GM18868 (cell line): ENCODE results near the gene LIMK2.

Source experiments
- ATAC-seq: cut with Tn5 transposase; IDR thresholded peaks from one replicate; pipeline ENCODE4 v1.9.1; 2021; ENCODE audit warnings: mild to moderate bottlenecking, moderate library complexity; ENCODE audit not compliant: unreplicated experiment

LIMK2 gene

GRCh38 chr22:31271026-31271425 lies 58.9 kb downstream of the LIMK2 start:
- ATAC-seq, result no peak

- ATAC-seq, result no peak
These were observed 59.4 kb downstream of the LIMK2 start for GRCh38 chr22:31271485-31271884.

GRCh38 chr22:31272522-31273446 lies 60.7 kb downstream of the LIMK2 start:
- no peak for ATAC-seq

- ATAC-seq, result no peak
These were observed 61.9 kb downstream of the LIMK2 start for GRCh38 chr22:31274017-31274416.

GRCh38 chr22:31275018-31275417 lies 62.9 kb downstream of the LIMK2 start:
- no peak for ATAC-seq

- ATAC-seq, result no peak
These were observed 63.5 kb downstream of the LIMK2 start for GRCh38 chr22:31275576-31275975.

GRCh38 chr22:31276426-31277167 lies 64.5 kb downstream of the LIMK2 start:
- ATAC-seq, result no peak

GRCh38 chr22:31277741-31278140 lies 65.6 kb downstream of the LIMK2 start:
- no peak for ATAC-seq

- no peak for ATAC-seq
These were observed 66.1 kb downstream of the LIMK2 start for GRCh38 chr22:31278151-31278621.

GRCh38 chr22:31278626-31279326 lies 66.7 kb downstream of the LIMK2 start:
- ATAC-seq, result no peak

- ATAC-seq, result no peak
These were observed 67.2 kb downstream of the LIMK2 start for GRCh38 chr22:31279327-31279669.

GRCh38 chr22:31279821-31280505 lies 67.9 kb downstream of the LIMK2 start:
- ATAC-seq, result no peak

- ATAC-seq, result no peak
These were observed 69.6 kb downstream of the LIMK2 start for GRCh38 chr22:31281733-31282132.

- no peak for ATAC-seq
These were observed 70.8 kb downstream of the LIMK2 start for GRCh38 chr22:31282748-31283468.

GRCh38 chr22:31284281-31285155 lies 72.4 kb downstream of the LIMK2 start:
- no peak for ATAC-seq

- ATAC-seq, result no peak
These were observed 74.5 kb downstream of the LIMK2 start for GRCh38 chr22:31286360-31287255.

GRCh38 chr22:31287818-31288495 lies 75.9 kb downstream of the LIMK2 start:
- no peak for ATAC-seq
